ENCODE data around the gene ARL2BP.

The ARL2BP gene

GRCh38 chr16:57283214-57283958, 38.3 kb downstream of the ARL2BP start:
- no peak for DNase-seq

DNA sequence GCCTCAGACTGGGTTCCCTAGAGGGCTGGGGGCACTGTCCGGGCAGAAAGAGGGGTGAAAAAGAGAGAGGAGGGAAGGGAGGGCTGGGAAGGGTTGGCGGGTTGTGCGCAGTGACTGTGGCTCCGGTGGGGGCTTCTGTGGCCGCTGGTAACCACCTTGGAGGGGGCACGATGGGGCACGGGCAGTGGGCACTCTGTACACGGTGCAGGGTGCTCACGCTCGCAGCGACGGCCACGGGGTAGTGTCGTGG, 38.8 kb downstream of the ARL2BP start:
- DNase-seq, result no peak

- DNase-seq, result peak; percentile 21
These were observed 39.3 kb downstream of the ARL2BP start, which contains the start of gene PLLP for GRCh38 chr16:57284209-57284951. Gene PLLP (minus strand): TSS chr16:57284672. CDS start chr16:57284540, 132 bp downstream.

GRCh38 chr16:57284952-57285363, 39.9 kb downstream of the ARL2BP start:
- no peak for DNase-seq

DNA sequence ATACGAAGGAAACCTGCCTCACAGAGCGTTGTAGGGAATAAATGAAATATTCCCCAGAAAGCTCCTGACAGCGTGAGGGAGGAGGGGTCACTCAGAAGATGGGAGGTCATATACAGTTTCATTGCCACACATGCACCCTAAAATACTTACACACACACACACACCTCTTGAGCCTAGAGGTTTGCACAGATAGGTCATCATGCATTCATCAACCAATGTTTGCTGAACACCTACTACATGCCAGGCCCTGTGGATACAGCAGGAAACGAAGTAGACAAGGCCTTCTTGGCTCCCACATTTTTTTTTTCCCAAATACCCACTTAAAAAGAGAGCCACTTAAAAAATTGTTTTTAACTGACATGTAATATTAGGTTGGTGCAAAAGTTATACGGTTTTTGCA, 40.3 kb downstream of the ARL2BP start:
- DNase-seq, result no peak

GRCh38 chr16:57289391-57290257, 44.6 kb downstream of the ARL2BP start:
- no peak for DNase-seq

DNA sequence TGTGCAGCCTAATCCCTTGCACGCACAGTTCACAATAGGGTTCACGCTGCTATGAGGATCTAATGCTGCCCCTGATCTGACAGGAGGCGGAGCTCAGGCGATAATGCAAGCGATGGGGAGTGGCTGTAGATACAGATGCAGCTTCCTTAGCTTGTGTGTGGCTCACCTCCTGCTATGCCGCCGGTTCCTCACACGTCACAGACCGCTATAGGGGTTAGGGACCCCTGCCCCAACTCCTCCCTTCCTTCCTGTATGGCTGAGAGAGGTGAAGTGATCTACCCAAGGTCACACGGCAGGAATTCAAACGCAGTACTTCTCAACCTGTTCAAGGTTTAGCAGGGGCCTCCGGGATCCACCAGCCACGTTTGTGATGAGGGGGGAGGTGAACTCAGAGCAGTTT, 52.8 kb downstream of the ARL2BP start:
- DNase-seq, result peak; percentile 35

- DNase-seq, result peak; percentile 66
These were observed 54.1 kb downstream of the ARL2BP start for GRCh38 chr16:57299009-57299718.

GRCh38 chr16:57299719-57300386, 54.8 kb downstream of the ARL2BP start:
- DNase-seq, result peak; percentile 93

DNA sequence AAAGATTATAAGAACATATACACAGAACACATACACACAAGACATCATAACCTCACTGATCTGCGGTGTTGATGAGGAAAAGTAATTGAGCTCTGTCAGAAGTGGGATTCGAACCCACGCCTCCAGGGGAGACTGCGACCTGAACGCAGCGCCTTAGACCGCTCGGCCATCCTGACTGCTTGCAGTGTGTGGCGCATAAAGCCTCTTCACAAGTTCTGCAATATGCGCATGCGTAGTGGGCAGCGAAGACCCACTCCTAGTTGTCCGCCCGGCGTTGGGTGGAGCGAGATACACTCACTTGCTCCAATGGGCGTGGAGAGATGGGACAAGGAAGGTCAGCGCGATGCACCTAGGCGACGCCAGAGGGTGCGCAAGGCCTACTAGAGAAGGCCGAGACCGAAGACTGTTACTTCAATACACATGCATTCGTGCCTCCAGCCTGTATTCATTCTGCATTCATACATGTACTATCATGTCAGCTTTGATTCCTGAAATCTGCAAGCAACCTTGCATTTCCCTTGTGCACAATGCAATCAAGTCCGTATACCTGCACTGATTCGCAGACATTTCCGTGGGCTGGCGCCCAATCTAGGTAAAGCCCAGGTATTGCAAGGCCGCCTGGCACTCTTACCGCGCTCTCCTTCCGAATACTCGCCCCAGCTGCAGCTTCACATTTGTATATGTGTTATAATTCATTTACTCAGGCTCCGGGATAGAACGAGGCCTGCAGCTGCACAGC, 55.5 kb downstream of the ARL2BP start:
- DNase-seq, result peak; percentile 98

GRCh38 chr16:57301126-57301817, 56.2 kb downstream of the ARL2BP start:
- no peak for DNase-seq

All from activated CD4-positive, alpha-beta T cell treated with anti-CD3 and anti-CD28 coated beads, Interleukin-2, Interleukin-6, amounts not matched to agents 100 ng/mL and 50 ng/mL, durations not matched to agents 16 hours and 8 hours (primary cell).